ENCODE results near the gene EPN1. TPM values are rescaled to one million over a fixed set of nuclear protein-coding genes. Genes with fewer than 3 reads are reported as not detected.
"Not testable (repeated sequence)": the region's sequence is repeated elsewhere in the genome, so short reads cannot be mapped to it uniquely, and the experiment has no call there.

Gene EPN1
- total and polyA plus RNA-seq, 2 donors, result 23.4 to 106 TPM

GRCh38 chr19:55753401-55753800, 78.4 kb downstream of the EPN1 start:
- 60% methylated on average over 3 of the region's 3 CpGs for WGBS

GRCh38 chr19:55756808-55757207, 81.8 kb downstream of the EPN1 start:
- not testable (repeated sequence) for H3K36me3 ChIP-seq (ENCODE audit: insufficient read depth); H3K27ac ChIP-seq (ENCODE audit: low read depth); H3K4me1 ChIP-seq (ENCODE audit: insufficient read depth); H3K4me3 ChIP-seq (ENCODE audit: low read depth, low read length); DNase-seq (ENCODE audit: extremely low spot score)
- 75% methylated on average over 4 of the region's 4 CpGs for WGBS

More at GRCh38 chr19:55753401-55753800, 78.4 kb downstream of the EPN1 start:
- H3K36me3 ChIP-seq (ENCODE audit: insufficient read depth), result no peaks in the 10 kb centered on the region
- no peaks in the 10 kb centered on the region for H3K4me1 ChIP-seq (ENCODE audit: insufficient read depth)
- no peak overlapping the region for H3K4me3 ChIP-seq (ENCODE audit: low read depth, low read length)
- no peak overlapping the region for H3K27ac ChIP-seq (ENCODE audit: low read depth)
- DNase-seq (ENCODE audit: extremely low spot score), result no peak

DNA sequence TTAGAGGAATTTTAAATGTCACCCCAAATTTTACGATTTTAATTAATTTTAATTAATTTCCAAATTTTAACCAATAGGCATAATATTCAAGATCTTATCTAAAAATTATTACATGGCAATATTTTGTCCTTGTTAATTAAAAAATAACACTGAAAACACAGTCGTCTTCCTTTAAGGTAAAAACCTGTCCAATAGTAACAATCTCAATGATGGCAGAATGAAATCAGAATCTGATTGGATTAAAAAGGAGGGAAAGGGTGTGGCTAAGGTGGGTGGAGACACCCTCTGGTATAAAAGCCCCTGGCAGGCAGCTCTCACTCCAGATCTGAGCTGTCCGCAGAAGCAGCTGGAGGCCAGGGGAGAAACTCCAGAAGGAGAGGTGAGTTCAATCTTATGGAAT, 83.8 kb downstream of the EPN1 start, which contains the start of gene RFPL4A:
RFPL4A (plus strand) TSS at position 301 of the 400 bp plus-strand sequence. CDS start 2,704 bp downstream, outside the sequence.
- H3K4me1 ChIP-seq (ENCODE audit: insufficient read depth); H3K4me3 ChIP-seq (ENCODE audit: low read depth, low read length); DNase-seq (ENCODE audit: extremely low spot score); H3K27ac ChIP-seq (ENCODE audit: low read depth); H3K36me3 ChIP-seq (ENCODE audit: insufficient read depth): not testable (repeated sequence)
- 94% methylated on average over 2 of the region's 3 CpGs for WGBS

Small RNAs within 50 kb of the gene (small RNA-seq; reads per million reads assigned to genes)
- not detected for gene AC010525.2

Other genes with a start within 250 kb of the EPN1 start
- gene SHISA7, start 231.9 kb upstream of the EPN1 start, total RNA-seq, result 0.16 TPM
- gene SHISA7, start 231.9 kb upstream of the EPN1 start, polyA plus RNA-seq, result 0.05 TPM
- gene ISOC2, start 213.6 kb upstream of the EPN1 start, total RNA-seq, result 35.1 TPM
- 94.1 TPM for gene ISOC2, start 213.6 kb upstream of the EPN1 start, polyA plus RNA-seq
- not detected for gene C19orf85, start 210.5 kb upstream of the EPN1 start, total RNA-seq
- gene C19orf85, start 210.5 kb upstream of the EPN1 start, polyA plus RNA-seq, result 0.51 TPM
- gene ZNF628, start 198.6 kb upstream of the EPN1 start, total RNA-seq, result 0.79 TPM
- gene ZNF628, start 198.6 kb upstream of the EPN1 start, polyA plus RNA-seq, result 11.9 TPM
- 7.1 TPM for gene NAT14, start 190.0 kb upstream of the EPN1 start, total RNA-seq
- gene NAT14, start 190.0 kb upstream of the EPN1 start, polyA plus RNA-seq, result 27.0 TPM
- gene SSC5D, start 186.8 kb upstream of the EPN1 start, total RNA-seq, result 24.4 TPM
- gene SSC5D, start 186.8 kb upstream of the EPN1 start, polyA plus RNA-seq, result 24.4 TPM
- not detected for gene SBK2, start 138.1 kb upstream of the EPN1 start, total RNA-seq
- gene SBK2, start 138.1 kb upstream of the EPN1 start, polyA plus RNA-seq, result not detected
- gene SBK3, start 129.7 kb upstream of the EPN1 start, total RNA-seq, result not detected
- 0.72 TPM for gene SBK3, start 129.7 kb upstream of the EPN1 start, polyA plus RNA-seq
- 1.6 TPM for gene ZNF579, start 94.4 kb upstream of the EPN1 start, total RNA-seq
- gene ZNF579, start 94.4 kb upstream of the EPN1 start, polyA plus RNA-seq, result 10.8 TPM
- 2.3 TPM for gene FIZ1, start 75.7 kb upstream of the EPN1 start, total RNA-seq
- gene FIZ1, start 75.7 kb upstream of the EPN1 start, polyA plus RNA-seq, result 11.1 TPM
- 5.7 TPM for gene ZNF524, start 74.9 kb upstream of the EPN1 start, total RNA-seq
- gene ZNF524, start 74.9 kb upstream of the EPN1 start, polyA plus RNA-seq, result 30.9 TPM
- gene ZNF865, start 69.6 kb upstream of the EPN1 start, total RNA-seq, result 2.1 TPM
- 13.7 TPM for gene ZNF865, start 69.6 kb upstream of the EPN1 start, polyA plus RNA-seq
- gene ZNF784, start 50.7 kb upstream of the EPN1 start, total RNA-seq, result 4.7 TPM
- gene ZNF784, start 50.7 kb upstream of the EPN1 start, polyA plus RNA-seq, result 9.7 TPM
- gene ZNF580, start 34.2 kb upstream of the EPN1 start, total RNA-seq, result 4.1 TPM
- 49.0 TPM for gene ZNF580, start 34.2 kb upstream of the EPN1 start, polyA plus RNA-seq
- gene ZNF581, start 31.6 kb upstream of the EPN1 start, total RNA-seq, result 6.5 TPM
- gene ZNF581, start 31.6 kb upstream of the EPN1 start, polyA plus RNA-seq, result 21.8 TPM
- 4.1 TPM for gene CCDC106, start 27.0 kb upstream of the EPN1 start, total RNA-seq
- 17.7 TPM for gene CCDC106, start 27.0 kb upstream of the EPN1 start, polyA plus RNA-seq
- 44.6 TPM for gene U2AF2, start 20.2 kb upstream of the EPN1 start, total RNA-seq
- gene U2AF2, start 20.2 kb upstream of the EPN1 start, polyA plus RNA-seq, result 129 TPM
- gene NLRP9, start 63.2 kb downstream of the EPN1 start, total RNA-seq, result not detected
- not detected for gene NLRP9, start 63.2 kb downstream of the EPN1 start, polyA plus RNA-seq
- gene RFPL4A, start 83.9 kb downstream of the EPN1 start, total RNA-seq, result 0.58 TPM
- not detected for gene RFPL4A, start 83.9 kb downstream of the EPN1 start, polyA plus RNA-seq
- not detected for gene RFPL4AL1, start 93.9 kb downstream of the EPN1 start, total RNA-seq
- gene RFPL4AL1, start 93.9 kb downstream of the EPN1 start, polyA plus RNA-seq, result not detected
- gene NLRP11, start 156.8 kb downstream of the EPN1 start, total RNA-seq, result not detected
- gene NLRP11, start 156.8 kb downstream of the EPN1 start, polyA plus RNA-seq, result not detected
- not detected for gene NLRP4, start 161.3 kb downstream of the EPN1 start, total RNA-seq
- not detected for gene NLRP4, start 161.3 kb downstream of the EPN1 start, polyA plus RNA-seq